HG03097 (cell line): ENCODE results near the gene COPZ2.
"Not testable (repeated sequence)": the region's sequence is repeated elsewhere in the genome, so short reads cannot be mapped to it uniquely, and the experiment has no call there.

Experiments used
- ATAC-seq: cut with Tn5 transposase; IDR thresholded peaks from one replicate; pipeline ENCODE4 v1.9.1; 2021; ENCODE audit not compliant: unreplicated experiment, low FRiP score

The COPZ2 gene

GRCh38 chr17:48037036-48037837 lies at the start of gene COPZ2:
COPZ2 (minus strand) TSS chr17:48037797; CDS start chr17:48037777, 20 bp downstream.
- ATAC-seq: no peak

DNA sequence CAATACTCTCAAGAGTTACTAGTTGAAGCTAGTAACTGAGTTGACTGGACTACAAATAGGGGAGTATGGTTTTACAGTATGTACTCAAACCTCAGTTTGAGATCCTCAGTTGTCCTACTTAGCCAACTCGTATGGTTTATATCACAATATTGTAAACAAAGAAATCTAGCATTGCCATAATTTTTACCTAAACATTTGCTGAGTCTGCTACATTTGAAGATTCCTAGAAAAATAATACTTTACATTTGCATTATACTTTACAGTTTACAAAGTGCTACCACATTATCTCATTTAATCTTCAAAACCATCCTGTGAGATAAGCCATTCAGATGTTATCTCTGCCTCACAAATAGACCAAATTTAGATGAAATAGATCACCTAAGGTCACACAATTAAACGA lies 47.3 kb upstream of the COPZ2 start:
- ATAC-seq: no peak

DNA sequence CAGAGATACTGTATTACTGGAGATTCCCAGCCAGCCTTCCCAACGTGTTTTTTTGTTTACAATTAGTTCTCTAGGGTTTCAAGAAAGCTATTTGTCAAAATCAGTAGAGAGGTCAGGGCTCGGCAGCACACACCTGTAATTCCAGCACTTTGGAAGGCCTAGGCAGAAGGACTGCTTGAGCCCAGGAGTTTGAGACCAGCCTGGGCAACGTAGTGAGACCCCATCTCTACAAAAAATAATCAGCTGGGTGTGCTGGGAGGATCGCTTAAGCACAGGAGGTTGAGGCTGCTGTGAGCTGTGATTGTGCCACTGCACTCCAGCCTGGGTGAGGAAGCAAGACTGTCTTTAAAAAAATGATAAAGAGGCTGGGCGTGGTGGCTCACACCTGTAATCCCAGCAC lies 44.3 kb upstream of the COPZ2 start:
- no peak for ATAC-seq

DNA sequence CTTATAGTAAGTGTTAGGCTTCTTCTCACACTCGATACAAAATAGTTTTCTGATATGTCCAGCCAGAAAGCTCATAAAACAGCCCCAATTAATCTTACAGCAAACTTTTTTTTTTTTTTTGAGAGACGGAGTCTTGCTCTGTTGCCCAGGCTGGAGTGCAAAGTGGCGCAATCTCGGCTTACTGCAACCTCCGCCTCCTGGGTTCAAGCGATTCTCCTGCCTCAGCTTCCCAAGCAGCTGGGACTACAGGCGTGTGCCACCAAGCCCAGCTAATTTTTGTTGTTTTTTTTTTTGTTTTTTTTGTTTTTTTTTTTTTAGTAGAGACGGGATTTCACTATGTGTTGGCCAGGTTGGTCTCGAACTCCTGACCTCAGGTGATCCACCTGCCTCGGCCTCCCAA lies 39.6 kb upstream of the COPZ2 start:
- ATAC-seq: not testable (repeated sequence)

GRCh38 chr17:48074322-48075081 lies 36.9 kb upstream of the COPZ2 start:
- ATAC-seq: no peak

DNA sequence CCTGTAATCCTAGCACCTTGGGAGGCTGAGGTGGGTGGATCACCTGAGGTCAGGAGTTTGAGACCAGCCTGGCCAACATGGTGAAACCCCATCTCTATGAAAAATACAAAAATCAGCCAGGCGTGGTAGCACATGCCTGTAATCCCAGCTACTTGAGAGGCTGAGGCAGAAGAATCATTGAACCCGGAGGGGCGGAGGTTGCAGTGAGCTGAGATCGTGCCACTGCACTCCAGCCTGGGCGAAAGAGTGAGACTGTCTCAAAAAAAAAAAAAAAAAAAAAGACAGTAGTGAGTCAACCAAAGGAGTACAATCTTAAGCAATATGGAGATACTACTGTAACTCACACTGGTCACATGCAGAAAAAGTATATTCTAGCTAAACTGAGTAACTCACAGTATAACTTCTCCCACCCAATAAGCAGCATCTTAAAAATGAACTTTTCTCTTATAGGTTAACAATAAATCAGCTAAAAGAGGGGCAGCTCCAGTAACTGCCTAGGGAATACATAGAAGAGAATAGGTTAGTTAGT lies 36.0 kb upstream of the COPZ2 start:
- ATAC-seq: not testable (repeated sequence)

- ATAC-seq: not testable (repeated sequence)
Measured at GRCh38 chr17:48072811-48073210, 35.2 kb upstream of the COPZ2 start.

GRCh38 chr17:48071654-48072053 lies 34.1 kb upstream of the COPZ2 start:
- ATAC-seq: no peak

DNA sequence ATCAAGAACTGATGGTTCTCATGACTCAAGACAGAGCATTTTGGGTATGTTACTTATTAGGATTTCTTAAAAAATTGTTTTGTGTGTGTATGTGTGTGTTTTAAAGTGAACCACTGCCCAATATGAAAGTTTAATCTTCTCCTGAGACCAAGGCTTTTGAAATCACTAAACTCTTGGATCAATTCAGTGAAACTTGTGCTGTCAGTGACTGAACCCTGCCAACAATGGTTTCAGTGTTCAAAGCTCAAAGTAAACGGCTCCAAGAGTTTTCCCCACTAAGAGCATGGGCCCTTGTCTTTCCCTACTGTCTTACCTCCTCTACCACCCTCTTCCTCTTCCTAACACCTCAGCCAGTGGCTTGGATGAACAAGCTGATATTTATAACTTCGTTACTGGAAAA lies 32.6 kb upstream of the COPZ2 start:
- no peak for ATAC-seq

DNA sequence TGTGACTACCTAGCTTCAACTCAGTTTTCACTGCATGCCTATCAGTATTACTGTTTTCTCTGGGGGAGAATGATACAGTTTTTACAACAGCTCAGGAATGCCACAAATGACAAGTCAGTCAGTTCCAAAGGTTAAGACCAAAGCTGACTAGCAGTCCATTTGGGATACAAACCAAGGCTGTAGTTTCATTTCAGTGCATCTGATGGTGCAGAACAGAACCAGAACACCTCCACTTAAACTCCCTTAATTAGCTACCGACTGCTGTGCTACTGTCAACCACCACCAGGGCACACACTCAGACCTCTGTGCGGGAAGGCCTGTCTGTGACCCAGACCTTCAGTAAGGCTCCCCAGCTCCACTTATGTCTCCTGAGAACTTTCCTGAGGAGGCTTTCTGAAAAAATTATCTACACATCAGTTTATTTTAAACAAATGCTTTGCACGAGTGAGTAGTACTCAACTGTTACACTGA lies 30.9 kb upstream of the COPZ2 start:
- no peak for ATAC-seq

- not testable (repeated sequence) for ATAC-seq
Measured at GRCh38 chr17:48067808-48068207, 30.2 kb upstream of the COPZ2 start.

DNA sequence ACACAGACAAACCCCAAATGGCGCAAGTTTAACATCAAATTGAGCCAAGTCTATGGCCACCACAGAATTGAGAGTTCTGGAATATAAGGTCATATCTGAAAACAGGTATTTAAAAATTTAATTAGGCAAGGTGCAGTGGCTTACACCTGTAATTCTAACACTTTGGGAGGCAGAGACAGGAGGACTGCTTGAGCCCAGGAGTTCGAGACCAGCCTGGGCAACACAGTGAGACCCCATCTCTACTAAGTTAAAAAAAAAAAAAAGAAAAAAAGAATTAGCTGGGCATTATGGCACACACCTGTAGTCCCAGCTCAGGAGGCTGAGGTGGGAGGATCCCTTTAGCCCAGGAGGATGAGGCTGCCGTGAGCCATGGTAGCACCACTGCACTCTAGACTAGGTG lies 29.6 kb upstream of the COPZ2 start:
- ATAC-seq: no peak

- ATAC-seq: no peak
Measured at GRCh38 chr17:48066656-48067055, 29.1 kb upstream of the COPZ2 start.

DNA sequence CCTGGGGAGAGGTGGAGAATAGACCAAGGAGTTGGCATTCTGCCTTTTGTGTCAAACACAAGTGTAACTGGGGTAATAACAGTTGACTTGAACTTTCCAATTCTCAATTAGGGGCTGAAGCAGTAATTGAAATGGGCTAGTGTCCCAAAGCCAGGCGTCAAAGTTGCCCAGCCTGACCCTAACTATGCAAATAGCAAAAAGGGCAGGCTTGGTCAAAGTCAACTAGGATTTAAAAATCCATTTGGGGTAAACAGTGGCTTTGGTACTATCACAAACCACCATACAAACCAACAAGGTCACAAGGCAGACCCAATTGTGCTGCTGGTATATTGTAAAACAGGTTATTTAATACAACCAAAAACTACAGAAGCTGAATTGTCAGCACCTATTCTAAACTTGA lies 28.6 kb upstream of the COPZ2 start:
- ATAC-seq: no peak

GRCh38 chr17:48064638-48065037 lies 27.0 kb upstream of the COPZ2 start:
- ATAC-seq: no peak

- ATAC-seq: no peak
Measured at GRCh38 chr17:48062273-48062672, 24.7 kb upstream of the COPZ2 start.

- no peak for ATAC-seq
Measured at GRCh38 chr17:48060249-48060648, 22.7 kb upstream of the COPZ2 start.

- ATAC-seq: no peak
Measured at GRCh38 chr17:48059125-48059668, 21.6 kb upstream of the COPZ2 start.

DNA sequence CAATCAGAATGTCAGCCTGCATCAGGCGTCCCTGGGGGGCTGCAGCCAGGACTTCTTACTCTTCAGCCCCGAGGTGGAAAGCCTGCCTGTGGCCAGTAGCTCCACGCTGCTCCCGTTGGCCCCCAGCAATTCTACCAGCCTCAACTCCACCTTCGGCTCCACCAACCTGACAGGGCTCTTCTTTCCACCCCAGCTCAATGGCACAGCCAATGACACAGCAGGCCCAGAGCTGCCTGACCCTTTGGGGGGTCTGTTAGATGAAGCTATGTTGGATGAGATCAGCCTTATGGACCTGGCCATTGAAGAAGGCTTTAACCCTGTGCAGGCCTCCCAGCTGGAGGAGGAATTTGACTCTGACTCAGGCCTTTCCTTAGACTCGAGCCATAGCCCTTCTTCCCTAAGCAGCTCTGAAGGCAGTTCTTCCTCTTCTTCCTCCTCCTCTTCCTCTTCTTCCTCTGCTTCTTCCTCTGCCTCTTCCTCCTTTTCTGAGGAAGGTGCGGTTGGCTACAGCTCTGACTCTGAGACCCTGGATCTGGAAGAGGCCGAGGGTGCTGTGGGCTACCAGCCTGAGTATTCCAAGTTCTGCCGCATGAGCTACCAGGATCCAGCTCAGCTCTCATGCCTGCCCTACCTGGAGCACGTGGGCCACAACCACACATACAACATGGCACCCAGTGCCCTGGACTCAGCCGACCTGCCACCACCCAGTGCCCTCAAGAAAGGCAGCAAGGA lies 21.0 kb upstream of the COPZ2 start:
- no peak for ATAC-seq

DNA sequence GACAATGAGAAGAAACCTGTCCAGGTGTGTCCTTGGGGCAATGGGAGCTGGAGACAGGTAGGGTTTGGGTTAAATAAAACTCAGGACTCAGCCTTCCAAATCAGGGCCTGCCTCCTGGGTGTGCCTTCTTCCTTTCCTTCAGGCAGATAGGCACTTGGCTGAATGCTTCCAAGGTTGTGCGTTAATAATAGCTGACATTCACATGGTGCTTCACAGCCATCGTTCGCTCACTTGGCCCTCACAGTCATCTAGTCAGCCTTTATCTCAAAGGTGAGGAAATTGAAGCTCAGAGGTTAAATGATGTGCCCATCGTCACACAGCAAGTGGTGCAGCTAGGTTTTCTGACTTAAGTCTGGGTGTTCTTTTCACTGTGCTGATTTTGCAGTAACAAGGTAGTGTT lies 20.0 kb upstream of the COPZ2 start:
- no peak for ATAC-seq

GRCh38 chr17:48056879-48057278 lies 19.3 kb upstream of the COPZ2 start:
- ATAC-seq: no peak
